HG03139 (cell line): ENCODE measurements around the gene ZNF79.
"Not testable (repeated sequence)": the region's sequence is repeated elsewhere in the genome, so short reads cannot be mapped to it uniquely, and the experiment has no call there.

Experiments
- ATAC-seq: cut with Tn5 transposase; IDR thresholded peaks from one replicate; pipeline ENCODE4 v1.9.1; 2021; ENCODE audit not compliant: unreplicated experiment

Gene ZNF79

DNA sequence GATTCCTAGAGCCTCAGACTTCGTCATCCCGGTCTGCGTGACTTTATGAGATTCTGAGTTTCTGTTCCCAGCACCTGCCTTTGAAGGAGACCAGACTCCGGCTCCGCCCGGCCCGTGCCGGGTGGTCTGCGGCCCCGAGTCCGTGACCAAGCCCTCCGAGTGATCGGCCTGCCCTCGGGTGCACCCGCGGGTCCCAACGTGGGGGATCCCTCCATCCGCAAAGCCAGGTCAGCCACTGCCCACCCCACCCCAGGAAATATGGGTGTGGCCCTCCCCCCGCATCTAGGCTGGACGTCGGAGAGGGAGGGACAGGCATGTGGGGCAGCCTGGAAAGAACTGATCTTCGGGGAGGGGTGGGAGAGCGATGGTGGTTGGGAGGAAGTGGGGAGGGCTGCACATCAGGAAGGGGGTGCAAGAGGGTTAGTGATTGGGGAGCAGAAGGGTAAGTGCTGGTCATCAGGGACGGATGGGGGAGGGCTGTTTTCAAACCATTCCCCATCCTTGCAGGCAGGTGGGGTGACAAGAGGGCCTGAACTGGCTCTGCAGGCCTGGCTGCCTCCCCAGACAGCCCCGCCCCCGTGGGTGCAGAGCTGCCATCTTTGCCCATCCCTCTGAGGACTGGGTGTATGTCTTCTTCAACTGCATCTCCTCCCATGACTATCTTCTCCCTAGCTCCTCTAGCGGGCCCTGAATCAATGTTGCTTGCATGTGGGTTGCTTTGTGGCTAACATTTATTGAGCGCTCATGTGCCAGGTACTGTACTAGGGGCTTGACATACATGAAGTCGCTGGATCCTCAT is 27.9 kb downstream of the ZNF79 start:
- peak; percentile 9 for ATAC-seq

DNA sequence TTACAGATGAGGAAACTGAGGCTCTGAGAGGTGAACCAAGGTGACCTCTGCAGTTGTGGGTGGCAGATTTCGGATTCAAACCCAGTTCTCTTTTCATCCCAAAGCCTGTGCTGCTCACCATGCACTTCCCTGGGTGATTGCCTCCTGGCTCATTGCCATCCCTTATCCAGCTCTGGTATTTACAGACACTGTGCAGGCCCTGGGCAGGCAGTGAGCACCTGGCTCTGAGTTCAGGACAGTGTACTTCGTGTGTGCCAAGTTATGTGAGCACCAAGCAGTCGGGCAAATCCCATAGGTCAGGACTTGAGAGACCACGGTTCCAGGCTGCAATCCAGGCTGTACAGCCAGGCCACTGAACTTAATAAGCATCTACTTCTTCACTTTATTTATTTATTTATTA is 28.5 kb downstream of the ZNF79 start:
- no peak for ATAC-seq

DNA sequence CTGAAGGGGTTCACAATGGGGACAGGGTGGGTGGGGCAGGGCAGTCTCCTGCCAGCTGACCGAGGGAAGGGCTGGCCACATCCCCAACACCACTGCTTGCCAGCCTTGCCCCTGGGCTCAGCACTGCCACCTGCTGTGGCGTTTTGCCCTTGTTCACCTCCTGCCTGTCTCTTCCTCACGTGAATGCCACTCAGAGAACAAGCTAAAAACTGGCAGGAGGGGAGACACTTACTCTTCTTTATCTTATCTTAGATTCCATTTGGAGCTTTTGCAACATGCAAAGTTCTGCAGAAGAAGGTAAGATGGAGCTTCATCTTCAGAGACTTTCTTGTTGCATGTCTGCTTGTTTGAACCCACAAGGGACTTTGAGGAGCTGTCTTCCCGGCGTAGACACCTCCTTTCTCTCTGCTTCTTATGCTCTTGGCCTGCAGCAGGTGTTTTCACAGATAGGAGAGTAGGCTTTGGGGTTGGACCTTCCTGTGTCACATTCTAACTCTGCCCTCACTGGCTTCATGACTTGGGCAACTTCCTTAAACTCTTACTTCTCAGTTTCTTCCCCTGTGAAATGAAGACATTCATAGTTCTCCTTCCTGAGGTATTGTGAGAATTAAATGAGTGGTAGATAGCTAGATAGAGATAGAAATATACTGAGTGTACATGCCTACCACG is 31.3 kb downstream of the ZNF79 start:
- no peak for ATAC-seq

DNA sequence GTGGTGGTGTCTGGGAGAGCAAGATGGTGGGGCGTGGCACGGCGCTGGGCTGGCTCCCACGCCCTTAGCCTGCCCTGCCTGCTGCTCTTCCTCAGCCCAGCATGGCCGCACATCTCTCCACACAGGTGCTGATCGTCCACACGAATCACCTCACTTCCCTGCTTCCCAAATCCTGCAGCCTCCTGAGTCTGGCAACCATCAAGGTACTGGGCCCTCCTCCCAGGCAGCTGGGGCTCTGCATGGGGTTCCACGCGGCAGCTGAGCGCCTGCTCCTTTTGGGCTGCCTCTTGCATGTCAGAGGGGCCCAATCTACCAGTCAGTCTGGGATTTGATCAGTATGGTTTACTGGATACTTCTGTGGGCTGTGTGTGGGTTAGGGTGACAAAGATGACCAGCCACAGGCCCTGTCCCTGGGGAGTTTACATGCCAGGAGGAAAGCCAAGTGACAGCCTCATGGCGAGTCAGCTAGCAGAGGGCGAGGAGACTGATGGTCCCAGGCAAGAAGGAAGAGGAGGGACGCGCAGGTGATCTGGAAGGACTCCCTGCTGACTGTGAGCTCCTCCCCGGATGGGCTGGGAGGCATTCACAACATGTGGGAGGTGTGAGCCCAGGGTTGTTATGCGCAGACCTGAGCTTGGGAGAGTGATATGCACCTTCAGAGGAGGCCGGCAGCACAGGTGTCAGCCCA is 33.2 kb downstream of the ZNF79 start:
- no peak for ATAC-seq

DNA sequence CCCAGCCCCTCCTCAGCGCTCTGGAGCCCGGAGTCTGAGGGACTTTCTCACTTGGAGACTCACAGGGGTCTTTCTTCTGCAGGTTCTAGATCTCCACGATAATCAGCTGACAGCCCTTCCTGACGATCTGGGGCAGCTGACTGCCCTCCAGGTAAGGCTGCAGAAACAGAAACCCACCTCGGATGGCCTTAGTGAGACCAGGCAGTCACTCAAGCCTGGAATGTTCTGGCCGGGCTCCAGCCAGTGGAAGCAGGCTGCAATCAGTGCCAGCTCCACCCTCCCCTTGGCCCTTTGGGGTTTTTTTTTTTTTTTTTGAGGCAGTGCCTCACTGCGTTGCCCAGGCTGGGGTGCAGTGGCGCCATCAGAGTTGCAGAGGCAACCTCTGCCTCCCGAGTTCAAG is 34.7 kb downstream of the ZNF79 start:
- no peak for ATAC-seq

DNA sequence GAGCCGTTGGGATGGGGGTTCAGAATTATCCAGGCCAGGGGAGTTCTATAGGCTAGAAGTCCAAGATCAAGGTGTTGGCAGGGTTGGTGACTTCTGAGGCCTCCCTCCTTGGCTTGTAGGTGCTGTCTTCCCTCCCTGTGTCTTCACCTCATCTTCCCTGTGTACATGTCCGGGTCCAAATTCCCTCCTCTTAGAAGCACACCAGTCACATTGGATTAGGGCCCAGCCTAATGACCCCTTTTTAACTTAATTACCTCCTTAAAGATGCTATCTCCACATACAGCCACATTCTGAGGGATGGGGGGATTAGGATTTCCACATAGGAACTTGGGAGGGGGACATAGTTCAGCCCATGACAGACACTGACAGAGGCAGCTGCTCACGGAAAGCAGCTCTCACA is 39.2 kb downstream of the ZNF79 start:
- no peak for ATAC-seq

DNA sequence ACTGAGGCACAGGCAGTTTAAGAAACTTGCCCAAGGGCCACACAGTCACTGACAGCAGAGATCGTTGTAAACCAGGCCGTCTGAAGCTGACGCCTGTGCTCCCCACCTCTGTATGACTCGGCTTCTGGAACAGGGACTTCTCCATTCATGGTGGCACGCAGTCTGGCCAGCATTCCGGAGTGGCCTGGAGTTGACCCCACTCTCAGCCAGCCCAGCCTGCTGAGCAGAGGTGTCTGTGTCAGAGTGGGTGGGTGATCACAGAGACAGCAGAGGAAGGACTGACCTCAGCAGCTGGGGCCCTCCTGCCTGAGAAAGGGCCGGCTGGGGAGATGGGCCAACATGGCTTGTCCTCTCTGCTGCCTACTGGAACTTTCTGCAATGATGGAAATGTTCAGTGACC is 39.7 kb downstream of the ZNF79 start:
- ATAC-seq = no peak

DNA sequence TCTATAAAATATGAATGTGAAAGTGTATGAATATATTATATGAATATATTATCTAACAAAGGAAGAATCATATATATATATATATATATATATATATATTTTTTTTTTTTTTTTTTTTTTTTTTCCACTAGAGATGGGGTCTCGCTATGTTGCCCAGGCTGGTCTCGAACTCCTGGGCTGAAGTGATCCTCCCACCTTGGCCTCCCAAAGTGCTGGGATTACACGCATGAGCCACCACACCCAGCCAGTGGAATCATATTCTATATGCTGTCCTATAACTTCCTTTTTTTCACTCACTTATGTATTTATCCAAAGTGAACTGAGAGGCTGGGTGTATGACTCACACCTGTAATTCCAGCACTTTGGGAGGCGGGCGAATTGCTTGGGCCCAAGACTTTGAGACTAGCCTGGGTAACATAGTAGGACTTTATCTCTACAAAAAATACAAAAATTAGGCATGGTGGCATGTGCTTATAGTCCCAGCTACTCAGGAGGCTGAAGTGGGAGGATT is 42.3 kb downstream of the ZNF79 start:
- not testable (repeated sequence) for ATAC-seq

DNA sequence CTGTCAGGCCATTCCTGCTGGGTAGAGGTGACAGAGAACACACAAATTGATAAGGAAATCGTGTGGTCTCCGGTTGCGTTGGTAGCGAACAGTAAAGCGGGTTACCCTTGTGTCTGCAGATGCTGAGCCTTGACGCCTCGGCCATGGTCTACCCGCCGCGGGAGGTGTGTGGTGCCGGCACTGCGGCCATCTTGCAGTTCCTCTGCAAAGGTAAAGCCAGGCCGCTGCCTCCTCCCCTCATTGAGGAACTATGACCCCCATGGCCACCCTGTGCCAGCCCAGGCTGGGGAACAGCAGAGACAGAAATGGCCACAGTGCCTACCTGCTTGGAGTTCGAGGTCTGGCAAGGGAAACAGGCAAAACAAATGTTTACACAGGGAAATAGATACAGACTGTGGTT is 43.4 kb downstream of the ZNF79 start:
- ATAC-seq = no peak

DNA sequence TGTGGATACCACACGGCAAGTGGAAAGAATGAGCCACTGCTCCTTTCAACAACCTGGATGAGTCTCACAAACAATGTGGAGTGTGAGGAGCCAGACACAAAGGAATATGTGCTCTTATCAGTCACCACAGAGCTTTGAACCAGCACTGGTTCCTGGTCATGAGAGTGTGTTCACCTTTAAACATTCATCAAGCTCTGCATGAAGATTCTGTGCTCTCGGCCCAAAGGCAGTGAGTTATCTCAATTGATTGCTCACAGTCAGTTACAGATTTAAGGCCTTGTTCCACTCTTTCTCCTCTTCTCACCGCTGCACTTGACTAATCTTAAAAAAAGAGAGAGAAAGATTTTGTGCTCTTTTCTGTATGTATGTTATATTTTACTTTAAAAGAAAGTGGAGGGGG is 46.5 kb downstream of the ZNF79 start:
- ATAC-seq = no peak

DNA sequence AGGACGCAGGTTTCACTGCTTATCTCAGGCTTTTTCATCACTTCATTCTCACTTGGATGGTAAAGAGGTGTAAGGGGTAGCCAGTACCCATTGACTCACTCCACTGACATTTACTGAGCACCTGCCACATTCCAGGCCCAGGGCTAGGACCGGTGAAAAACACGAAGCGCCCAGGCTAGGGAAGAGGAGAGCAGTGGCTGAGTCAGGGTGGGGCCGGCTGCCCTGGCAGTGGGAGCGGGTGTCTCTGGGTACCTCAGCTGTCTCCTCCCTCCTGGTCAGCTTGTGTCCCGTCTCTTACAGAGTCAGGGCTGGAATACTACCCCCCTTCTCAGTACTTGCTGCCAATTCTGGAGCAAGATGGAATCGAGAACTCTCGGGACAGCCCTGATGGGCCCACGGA is 49.3 kb downstream of the ZNF79 start:
- no peak for ATAC-seq

DNA sequence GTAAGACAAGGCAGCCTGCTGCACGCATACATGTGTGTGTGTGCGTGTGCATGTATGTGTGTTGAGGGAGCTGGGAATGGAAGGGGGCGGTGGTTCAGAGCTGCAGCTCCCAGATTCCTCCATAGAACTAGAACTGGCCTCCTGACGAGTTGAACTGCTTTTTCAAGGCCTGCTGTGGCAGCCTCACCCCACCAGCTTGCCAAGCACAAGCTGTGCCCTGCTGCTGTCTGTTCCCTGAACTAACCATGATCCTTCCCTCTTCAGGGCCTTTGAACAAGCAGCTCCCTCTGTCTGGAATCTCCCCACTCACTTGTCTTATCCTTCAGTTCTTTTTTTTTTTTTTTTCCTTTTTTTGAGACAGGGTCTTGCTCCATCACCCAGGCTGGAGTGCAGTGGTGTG is 49.8 kb downstream of the ZNF79 start:
- ATAC-seq = no peak

DNA sequence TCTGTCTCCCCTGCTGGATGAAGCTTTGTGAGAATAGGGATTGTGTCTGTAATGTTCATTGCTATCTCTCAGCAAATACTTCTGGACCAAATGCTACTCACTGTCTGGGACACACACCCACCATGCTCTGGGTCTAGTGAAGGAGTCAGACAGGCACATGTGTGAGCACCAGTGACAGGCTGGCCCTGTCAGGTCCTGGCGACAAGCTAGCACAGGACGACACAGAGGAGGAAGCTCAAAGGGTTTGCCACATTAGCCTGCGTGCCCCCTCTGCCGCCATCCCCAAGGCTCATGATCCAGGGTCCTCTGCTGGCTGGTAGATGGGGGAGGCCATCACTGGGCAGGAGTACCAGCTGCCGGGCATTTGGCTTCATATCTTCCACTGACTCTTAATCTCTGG is 50.4 kb downstream of the ZNF79 start:
- ATAC-seq = no peak

DNA sequence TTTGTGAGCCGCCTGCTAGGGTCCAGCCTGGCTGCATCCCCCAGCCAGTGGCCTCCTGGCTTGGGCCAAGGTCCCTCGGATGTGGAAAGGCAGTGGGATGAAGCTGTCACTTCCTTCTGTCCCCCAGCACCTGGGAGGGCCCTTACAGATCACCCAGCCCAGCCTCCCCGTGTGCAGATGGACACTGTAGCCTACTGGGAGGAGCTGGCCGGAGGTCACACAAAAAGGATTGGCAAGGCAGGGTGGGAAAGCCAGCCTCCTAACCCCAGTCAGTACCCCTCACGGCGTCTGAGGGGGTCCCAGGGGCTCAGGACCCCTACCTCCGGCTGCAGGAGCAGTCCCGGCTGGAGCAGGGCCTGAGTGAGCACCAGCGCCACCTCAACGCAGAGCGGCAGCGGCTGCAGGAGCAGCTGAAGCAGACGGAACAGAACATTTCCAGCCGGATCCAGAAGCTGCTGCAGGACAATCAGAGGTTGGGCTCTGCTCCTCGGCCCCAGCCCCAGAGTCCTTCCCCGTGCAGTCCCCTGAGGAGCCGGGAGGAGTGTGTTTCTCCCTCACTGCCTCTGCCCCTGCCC is 55.4 kb downstream of the ZNF79 start:
- ATAC-seq = no peak

DNA sequence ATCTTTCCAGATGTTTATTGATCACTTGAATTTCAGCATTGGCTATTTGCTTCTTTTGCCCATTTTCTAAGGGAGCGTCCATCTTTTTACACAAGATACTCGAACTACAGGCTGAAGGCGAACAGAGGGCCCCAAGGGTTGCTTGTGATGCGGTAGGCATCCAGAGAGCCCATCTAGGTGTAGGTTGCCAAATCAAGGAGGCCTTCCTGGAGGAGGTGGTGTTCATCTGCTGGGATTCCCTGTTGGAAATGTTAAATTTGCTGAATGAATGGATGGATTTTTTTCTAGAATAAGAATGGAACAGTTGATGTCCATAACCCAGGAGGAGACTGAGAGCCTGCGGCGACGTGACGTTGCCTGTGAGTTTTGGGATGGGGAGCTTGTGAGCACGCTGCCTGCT is 58.5 kb downstream of the ZNF79 start:
- no peak for ATAC-seq

DNA sequence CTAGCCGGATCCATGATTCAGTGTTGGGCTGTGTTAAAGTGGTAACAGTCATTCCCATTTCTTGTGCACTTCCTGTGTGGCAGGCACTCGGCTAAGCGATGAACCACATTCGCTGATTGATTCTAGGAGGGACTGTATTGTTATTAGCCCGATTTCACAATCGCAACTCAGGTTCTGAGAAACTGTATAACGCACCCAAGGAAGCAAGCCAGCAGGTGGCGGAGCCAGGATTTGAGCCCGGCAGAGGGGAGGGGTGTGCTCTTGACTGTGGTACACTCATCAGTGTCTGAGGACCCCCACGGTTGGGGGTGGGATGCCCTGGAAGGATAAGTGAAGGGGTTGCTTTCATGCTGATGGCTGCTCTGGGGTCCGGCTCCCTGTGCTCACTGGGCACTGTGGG is 61.8 kb downstream of the ZNF79 start:
- ATAC-seq = no peak

DNA sequence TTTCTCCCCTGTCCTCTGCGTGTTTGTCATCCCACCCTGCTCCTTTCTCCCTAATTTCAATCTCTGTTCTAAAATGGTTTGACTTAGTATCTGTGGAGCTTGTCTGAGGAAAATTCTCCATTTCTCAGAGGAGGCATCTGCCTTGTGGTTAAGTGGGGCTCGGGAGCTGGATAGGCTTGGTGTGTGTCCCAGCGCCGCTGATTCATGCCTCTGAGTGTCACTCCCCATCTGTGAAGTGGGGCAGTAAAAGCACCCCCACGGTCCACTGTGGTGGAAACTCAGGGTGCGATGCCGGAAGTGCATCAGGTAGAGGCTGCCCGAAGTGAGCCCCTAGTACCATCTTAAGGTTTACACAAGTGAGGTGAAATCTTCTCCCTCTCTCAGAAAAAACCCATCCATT is 64.8 kb downstream of the ZNF79 start:
- ATAC-seq = no peak

DNA sequence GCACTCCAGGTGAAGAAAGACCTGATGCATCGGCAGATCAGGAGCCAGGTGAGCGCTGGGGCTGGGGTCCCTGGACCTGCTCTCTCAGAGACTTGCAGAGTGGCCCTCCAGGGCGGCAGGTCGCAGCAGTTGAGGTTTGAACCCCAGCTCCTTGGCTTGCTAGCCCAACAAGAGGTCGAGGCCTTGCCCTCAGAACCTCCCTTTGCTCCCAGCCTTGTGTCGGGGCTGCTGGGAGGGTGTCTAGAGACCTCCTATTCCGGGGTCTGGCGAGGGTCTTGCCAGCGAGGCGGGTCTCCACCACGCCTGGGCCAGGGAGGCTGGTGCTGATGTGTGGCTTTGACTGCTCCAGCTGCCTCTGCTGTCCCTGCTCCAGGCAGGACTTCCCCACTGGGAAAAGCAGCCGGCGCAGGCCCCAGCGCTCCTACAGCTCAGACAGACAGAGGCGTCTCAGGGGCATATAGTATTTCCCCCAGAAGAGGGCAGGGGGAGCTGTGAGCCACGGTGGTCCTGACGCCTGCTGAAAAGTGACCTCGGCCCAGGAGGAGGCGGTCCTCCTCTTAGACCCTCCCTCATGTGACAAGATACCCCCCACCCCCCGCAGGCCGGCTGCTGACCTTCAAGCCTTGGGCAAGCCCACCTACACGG is 65.4 kb downstream of the ZNF79 start:
- no peak for ATAC-seq

DNA sequence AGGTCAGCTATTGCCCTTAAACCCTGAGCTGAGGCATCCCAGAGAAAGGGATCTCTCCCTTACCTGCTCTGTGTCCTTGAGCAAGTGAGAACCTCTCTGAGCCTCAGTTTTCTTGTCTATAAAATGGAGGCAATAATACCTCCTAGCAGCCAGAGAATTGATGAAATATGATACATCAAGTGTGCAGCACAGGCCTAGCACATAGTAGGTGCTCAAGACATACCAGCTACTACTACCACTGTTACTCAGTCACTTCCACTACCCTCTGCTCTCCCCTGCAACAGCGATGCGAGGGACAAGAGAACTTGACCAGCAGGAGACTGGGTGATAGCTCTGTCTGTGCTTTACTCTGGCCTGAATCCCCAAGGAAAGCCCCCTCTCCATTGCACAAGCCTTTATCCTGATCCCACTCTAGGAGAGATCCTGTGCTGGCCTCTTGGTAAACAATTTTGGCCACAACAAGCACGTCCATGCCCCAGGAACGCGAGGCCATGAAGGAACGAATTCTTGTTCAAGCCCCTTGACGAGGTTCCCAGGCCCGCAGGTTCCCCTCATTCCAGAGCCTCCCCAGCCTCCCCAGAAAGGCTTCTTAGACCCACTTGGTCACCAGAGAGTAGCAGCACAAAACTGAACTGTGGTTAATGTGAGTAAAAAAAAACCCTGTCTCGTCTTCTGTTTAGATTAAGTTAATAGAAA is 66.5 kb downstream of the ZNF79 start:
- ATAC-seq = no peak

DNA sequence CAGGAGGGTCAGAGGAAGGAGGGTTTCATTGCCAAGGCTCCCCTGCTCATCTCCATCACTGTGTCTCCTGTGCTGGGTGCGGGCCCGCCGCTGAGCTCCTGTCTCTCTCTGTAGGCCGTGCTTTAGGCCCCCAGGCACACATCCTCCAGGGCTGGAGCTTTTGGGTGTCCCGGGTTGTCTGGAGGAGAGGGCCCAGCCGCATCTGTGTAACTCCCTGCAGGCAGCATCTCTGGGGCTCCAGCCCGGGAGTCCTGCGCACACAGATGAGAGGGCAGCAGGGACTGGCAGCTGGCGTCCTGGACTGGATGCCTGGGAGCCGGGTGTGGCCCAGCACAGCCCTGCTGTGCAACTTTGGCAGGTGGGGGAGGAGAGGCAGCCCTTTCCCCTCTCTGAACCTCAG is 67.3 kb downstream of the ZNF79 start:
- ATAC-seq = no peak

DNA sequence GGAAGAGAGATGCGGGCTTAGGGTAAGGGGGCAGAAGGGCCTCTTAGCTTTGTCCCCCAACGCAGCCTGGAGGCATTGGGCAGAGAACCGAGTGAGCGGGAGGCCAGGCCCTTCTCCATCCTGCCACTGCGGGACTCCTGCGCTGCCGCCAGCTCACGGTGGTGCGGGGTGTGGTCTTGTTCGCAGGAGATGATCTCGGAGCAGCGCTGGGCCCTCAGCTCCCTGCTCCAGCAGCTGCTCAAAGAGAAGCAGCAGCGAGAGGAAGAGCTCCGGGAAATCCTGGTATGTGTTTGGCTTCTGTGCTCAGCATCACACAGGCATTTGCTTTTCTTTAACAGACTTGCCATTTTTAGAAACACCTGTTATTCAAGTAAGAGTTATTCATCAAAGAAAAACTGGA is 68.4 kb downstream of the ZNF79 start:
- no peak for ATAC-seq
